Measurements from ENCODE around the gene RILP.

DNA sequence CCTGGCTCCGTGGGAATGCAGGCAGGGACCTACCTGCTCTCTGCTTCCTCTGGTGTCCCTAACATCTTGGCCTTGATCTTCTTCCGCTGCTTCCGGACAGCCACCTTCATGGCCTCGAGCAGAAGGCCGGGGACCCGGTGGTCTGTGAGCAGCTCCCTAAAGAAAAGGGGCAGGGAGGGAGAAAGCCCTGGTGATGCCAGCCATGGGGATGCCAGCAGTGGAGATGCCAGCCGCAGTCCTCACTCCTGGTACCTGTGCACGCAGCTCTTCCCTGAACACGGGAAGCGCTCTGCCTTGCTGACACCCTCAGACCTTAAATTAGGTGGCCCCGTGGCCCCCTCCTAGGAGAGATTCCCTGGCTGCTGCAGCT lies 1.9 kb downstream of the RILP start:
- TF ChIP-seq, protein P1, sequence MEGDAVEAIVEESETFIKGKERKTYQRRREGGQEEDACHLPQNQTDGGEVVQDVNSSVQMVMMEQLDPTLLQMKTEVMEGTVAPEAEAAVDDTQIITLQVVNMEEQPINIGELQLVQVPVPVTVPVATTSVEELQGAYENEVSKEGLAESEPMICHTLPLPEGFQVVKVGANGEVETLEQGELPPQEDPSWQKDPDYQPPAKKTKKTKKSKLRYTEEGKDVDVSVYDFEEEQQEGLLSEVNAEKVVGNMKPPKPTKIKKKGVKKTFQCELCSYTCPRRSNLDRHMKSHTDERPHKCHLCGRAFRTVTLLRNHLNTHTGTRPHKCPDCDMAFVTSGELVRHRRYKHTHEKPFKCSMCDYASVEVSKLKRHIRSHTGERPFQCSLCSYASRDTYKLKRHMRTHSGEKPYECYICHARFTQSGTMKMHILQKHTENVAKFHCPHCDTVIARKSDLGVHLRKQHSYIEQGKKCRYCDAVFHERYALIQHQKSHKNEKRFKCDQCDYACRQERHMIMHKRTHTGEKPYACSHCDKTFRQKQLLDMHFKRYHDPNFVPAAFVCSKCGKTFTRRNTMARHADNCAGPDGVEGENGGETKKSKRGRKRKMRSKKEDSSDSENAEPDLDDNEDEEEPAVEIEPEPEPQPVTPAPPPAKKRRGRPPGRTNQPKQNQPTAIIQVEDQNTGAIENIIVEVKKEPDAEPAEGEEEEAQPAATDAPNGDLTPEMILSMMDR (optimal IDR thresholded peaks at IDR 0.05 in 1 of 3, IDR thresholded peaks at IDR 0.05 in 1 of 3, conservative IDR thresholded peaks at IDR 0.05 in 1 of 3; ENCODE audit: extremely low read depth in 1 of 3, insufficient read depth in 2 of 3, low read length in 3 of 3): no peak
- no peak for TF ChIP-seq EZH2 (IDR thresholded peaks at IDR 0.05; ENCODE audit: low read length)

All from keratinocyte (primary cell).